Uterus (tissue), 2 donors: Measurements from ENCODE around the gene GALNT12.

Experiments
- POLR2A ChIP-seq, 2 donors: fragments of 450-650 bp; IDR thresholded peaks; one replicate each; pipeline ENCODE4 v1.6.1; 2016; ENCODE audit warnings: antibody characterized with exemption in 2 of 2, mild to moderate bottlenecking in 1 of 2, moderate library complexity in 1 of 2
- TF ChIP-seq, protein P1 (sequence below), 4 experiments: fragments of 200-600 bp in 2 of 4; fragments of 450-650 bp in 2 of 4; sonication (generic) in 2 of 4; IDR thresholded peaks; one replicate each; pipeline ENCODE4 v1.5.1; 2016 to 2019; ENCODE audit warnings: antibody characterized with exemption in 4 of 4, mild to moderate bottlenecking in 2 of 4, moderate library complexity in 1 of 4

DNA sequence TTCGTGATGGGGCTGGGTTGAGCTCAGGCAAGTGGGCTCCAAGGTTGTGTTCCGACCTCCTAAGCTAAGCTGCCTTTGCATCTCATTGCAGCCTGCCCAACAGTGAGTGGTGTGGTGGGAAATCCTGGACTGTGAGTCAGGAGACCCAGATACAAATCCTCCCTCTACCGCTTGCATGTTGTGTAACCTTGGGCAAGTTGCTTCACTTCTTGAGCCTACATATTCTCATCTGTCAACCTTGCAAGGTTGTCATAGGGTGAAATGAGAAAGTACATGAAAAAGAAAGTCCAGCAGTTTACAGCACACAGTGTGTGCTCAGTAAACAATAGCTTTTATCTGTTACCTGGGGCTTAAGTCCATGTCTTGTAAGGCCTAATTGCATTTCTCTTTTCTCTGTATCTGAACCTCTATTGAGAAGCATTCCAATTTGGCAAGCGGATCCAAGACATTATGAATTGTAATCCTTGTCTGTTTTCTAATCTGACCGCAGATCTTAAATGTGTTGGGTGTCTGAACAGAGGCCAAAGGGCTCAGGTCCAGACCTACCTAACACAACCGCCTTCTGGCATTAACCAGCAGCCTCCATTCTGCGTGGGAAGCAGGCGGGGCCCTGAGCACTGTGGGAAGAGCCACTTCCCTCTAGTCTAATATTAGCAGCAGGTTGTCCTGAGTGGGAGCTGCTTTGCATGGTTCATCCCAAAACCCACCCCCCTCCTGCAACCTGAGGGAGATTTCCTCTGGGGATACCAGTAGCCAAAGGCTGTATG lies 1.8 kb upstream of the GALNT12 start:
- TF ChIP-seq, protein P1, sequence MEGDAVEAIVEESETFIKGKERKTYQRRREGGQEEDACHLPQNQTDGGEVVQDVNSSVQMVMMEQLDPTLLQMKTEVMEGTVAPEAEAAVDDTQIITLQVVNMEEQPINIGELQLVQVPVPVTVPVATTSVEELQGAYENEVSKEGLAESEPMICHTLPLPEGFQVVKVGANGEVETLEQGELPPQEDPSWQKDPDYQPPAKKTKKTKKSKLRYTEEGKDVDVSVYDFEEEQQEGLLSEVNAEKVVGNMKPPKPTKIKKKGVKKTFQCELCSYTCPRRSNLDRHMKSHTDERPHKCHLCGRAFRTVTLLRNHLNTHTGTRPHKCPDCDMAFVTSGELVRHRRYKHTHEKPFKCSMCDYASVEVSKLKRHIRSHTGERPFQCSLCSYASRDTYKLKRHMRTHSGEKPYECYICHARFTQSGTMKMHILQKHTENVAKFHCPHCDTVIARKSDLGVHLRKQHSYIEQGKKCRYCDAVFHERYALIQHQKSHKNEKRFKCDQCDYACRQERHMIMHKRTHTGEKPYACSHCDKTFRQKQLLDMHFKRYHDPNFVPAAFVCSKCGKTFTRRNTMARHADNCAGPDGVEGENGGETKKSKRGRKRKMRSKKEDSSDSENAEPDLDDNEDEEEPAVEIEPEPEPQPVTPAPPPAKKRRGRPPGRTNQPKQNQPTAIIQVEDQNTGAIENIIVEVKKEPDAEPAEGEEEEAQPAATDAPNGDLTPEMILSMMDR (IDR thresholded peaks at IDR 0.05) = no peak
- TF ChIP-seq POLR2A (IDR thresholded peaks at IDR 0.05) = no peak
